Breast epithelium (tissue), 4 donors: ENCODE data around the gene AMN1. TPM values are rescaled to one million over a fixed set of nuclear protein-coding genes. Genes with fewer than 3 reads are reported as not detected.

Experiments
- DNase-seq, 2 donors: peaks; one replicate each; pipeline ENCODE4 v3.0.0-alpha.2; 2019; ENCODE audit warnings: low spot score in 2 of 2
- H3K27ac ChIP-seq, 2 donors: fragments of 200-600 bp; sonication (generic) in 1 of 2; one replicate each; pipeline ENCODE4 v1.5.1; 2016 to 2019; ENCODE audit warnings: mild to moderate bottlenecking in 1 of 2
- H3K27me3 ChIP-seq, 2 donors: fragments of 200-600 bp; sonication (generic) in 1 of 2; one replicate each; pipeline versions ENCODE4 v1.5.1 to v1.6.0; 2017 to 2019; ENCODE audit warnings: control low read depth in 1 of 2, mild to moderate bottlenecking in 1 of 2
- H3K36me3 ChIP-seq: fragments of 200-600 bp; one replicate; pipeline ENCODE4 v1.5.1; 2019
- H3K4me1 ChIP-seq, 2 donors: fragments of 200-600 bp; sonication (generic); one replicate each; pipeline ENCODE4 v1.5.1; 2016 to 2019; ENCODE audit warnings: control low read depth in 1 of 2
- H3K4me3 ChIP-seq, 3 donors: fragments of 200-600 bp; sonication (generic); 1 replicate in 2 of 3; 2 replicates in 1 of 3; pipeline ENCODE4 v1.5.1; 2016 to 2019; ENCODE audit warnings: mild to moderate bottlenecking in 3 of 3, moderate library complexity in 2 of 3
- H3K9me3 ChIP-seq, 2 donors: fragments of 200-600 bp; sonication (generic) in 1 of 2; one replicate each; pipeline ENCODE4 v1.5.1; 2016 to 2019; ENCODE audit warnings: control low read depth in 1 of 2
- CTCF ChIP-seq, 3 donors: fragments of 450-650 bp; IDR thresholded peaks; one replicate each; pipeline ENCODE4 v1.5.1; 2016 to 2017; ENCODE audit warnings: antibody characterized with exemption in 3 of 3, mild to moderate bottlenecking in 3 of 3, moderate library complexity in 3 of 3
- POLR2A ChIP-seq: fragments of 450-650 bp; IDR thresholded peaks from one replicate; pipeline ENCODE4 v1.6.1; 2016; ENCODE audit warnings: antibody characterized with exemption, mild to moderate bottlenecking, moderate library complexity
- POLR2AphosphoS5 ChIP-seq, 3 donors: sonication (generic); formaldehyde crosslinking; IDR thresholded peaks; one replicate each; pipeline ENCODE4 v1.6.1; 2017; ENCODE audit warnings: antibody characterized with exemption in 3 of 3
- intact Hi-C: fragments of 100-400 bp; cut with DNase I; formaldehyde crosslinking; loops from one replicate; pipeline ENCODE4 v1.15.1; 2023; ENCODE audit warnings: low total_unique reads
- total RNA-seq, 3 donors: library from RNA; depleted of rRNA; stranded (reverse); fragments of >200 nt; gene quantifications; one replicate each; pipeline ENCODE4 v1.1.0, GENCODE V29; 2016

The AMN1 gene
- total RNA-seq, 3 donors from 2014 or later, result 10.9 to 23.7 (median 16.4) TPM

DNA sequence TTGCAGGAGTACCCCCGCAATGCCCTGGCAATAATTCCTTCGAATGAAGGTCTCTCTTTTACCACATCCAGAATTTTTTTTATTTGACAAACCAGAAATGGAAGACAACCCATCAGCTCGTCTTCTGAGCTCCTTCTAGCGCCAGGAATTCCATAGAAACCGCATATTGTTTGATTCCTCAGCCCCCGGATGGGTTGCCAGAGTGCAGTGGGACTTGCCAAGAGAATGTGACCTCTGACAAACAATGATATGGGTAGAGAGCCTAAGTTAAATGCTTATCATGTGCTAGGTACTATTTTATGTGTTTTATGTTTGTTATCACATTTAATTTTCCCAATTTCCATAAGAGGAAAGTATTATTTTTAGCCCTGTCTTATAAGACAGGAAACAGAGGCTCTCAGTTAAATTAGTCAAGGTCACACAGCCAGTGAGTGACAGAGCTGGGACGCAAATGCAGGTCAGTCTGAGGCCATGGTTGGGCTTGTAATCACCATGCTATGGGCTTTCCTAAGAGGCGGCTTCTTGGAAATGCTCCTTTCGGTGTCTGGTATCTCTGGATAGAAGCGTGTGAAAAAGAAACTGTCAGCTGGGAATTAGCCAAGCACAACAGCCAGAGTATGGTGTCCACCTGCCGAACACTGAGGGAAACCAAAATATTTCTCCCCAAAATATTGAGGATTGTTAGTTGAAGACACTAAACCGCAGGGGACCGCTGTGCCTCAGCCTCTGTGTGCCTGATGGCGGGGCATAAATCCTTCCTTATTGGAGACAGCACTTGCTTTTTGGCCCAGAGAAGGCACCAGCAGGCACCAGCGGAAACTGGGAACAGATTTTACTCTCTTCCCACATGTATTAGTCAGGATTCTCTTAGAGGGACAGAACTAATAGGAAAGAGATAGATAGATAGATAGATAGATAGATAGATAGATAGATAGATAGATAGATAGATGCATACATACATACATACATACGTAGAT, 98.8 kb downstream of the AMN1 start:
- no peak for TF ChIP-seq CTCF (IDR thresholded peaks at IDR 0.05)
- no peak for TF ChIP-seq POLR2AphosphoS5 (IDR thresholded peaks at IDR 0.05)
- TF ChIP-seq POLR2A, result no peak
- Histone ChIP-seq H3K36me3 (no peaks in the 10 kb centered on the region), H3K27ac (no peak overlapping the region), H3K9me3 (no peaks in the 10 kb centered on the region), H3K4me1 (no peaks in the 10 kb centered on the region), H3K27me3 (no peaks in the 10 kb centered on the region), H3K4me3 (no peak overlapping the region)
- intact Hi-C loops, result loop anchor here (10.0 kb wide), 1 partner anchor 225 kb away; no protein-coding TSS in a partner anchor
- no peak for DNase-seq

DNA sequence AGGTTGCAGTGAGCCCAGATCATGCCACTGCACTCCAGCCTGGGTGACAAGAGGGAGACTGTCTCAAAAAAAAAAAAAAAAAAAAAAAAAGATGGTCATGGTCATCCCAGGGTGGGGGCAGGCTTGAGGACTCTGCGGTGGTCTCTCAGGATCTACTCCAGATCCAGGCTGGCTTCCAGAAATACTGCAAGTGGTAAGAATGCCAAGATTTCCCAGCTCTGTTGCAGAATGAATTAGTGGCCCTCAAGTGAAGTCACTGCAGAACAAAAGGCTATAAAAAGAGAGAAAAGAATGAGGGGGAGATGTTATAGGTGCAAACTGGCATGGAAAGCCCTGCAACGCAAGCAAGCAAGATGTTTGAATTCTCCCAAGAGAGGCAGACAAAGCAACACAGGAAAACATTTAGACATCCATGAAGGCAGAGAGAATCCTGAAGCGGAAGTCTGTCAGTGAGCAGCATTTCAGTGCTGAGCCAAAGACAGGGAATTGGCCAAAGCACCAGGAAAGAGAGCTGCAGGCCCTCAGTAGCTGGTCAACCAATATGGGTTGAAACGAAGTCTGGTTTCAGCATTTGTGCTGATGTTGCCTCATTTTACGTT, 101.3 kb downstream of the AMN1 start:
- no peaks in the 10 kb centered on the region for H3K9me3 ChIP-seq
- H3K4me1 ChIP-seq, result no peaks in the 10 kb centered on the region
- H3K27me3 ChIP-seq, result no peaks in the 10 kb centered on the region
- TF ChIP-seq POLR2AphosphoS5 (IDR thresholded peaks at IDR 0.05), result no peak
- no peak for DNase-seq
- intact Hi-C loops, result no loop called here
- no peak overlapping the region for H3K4me3 ChIP-seq
- no peaks in the 10 kb centered on the region for H3K36me3 ChIP-seq
- H3K27ac ChIP-seq, result no peak overlapping the region

DNA sequence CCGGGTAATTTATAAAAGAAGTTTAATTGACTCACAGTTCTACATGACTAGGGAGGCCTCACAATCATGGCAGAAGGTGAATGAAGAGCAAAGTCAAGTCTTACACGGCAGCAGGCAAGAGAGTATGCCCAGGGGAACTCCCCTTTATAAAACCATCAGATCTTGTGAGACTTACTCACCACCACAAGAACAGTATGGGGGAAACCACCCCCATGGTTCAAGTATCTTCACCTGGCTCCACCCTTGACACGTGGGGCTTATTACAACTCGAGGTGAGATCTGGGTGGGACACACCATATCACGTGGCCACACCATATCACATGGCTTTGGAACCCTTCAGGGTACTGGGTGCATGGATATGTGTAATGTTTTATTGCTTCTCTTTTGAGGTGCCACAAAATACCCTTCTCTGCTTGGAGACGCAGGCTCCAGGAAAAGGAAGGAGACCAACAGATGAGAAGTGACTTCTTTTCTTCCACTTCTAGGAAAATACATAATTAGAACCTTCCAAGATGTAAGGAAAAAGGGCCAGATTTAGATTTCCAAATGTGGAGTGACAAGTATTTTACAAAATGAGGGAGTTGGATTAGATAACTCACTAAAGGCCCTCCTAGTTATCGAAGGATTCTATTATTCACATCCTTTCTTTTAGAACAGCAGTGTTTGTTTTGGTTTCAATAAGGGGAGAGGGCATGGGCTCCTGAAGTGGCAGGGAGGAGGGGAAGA, 102.4 kb downstream of the AMN1 start:
- intact Hi-C loops, result no loop called here
- no peak for DNase-seq
- Histone ChIP-seq H3K9me3 (no peaks in the 10 kb centered on the region), H3K27me3 (no peaks in the 10 kb centered on the region), H3K4me3 (no peak overlapping the region), H3K4me1 (no peaks in the 10 kb centered on the region), H3K27ac (no peak overlapping the region), H3K36me3 (no peaks in the 10 kb centered on the region)
- TF ChIP-seq POLR2A (no peak), CTCF (IDR thresholded peaks at IDR 0.05) (no peak), POLR2AphosphoS5 (IDR thresholded peaks at IDR 0.05) (no peak)

GRCh38 chr12:31622038-31622437, 106.8 kb downstream of the AMN1 start:
- H3K4me1 ChIP-seq, result no peaks in the 10 kb centered on the region
- TF ChIP-seq POLR2AphosphoS5 (IDR thresholded peaks at IDR 0.05) (no peak), CTCF (IDR thresholded peaks at IDR 0.05) (no peak), POLR2A (no peak)
- intact Hi-C loops, result no loop called here
- no peak overlapping the region for H3K27ac ChIP-seq
- no peaks in the 10 kb centered on the region for H3K9me3 ChIP-seq
- no peak for DNase-seq
- H3K36me3 ChIP-seq, result no peaks in the 10 kb centered on the region
- H3K4me3 ChIP-seq, result no peak overlapping the region
- no peaks in the 10 kb centered on the region for H3K27me3 ChIP-seq

Other genes with a start within 250 kb of the AMN1 start
- gene DENND5B, start 137.9 kb downstream of the AMN1 start, total RNA-seq, result 10 to 100 TPM; 16.0 to 18.7 (median 17.7) TPM
- 1 to 10 TPM; 3.0 to 4.9 (median 4.8) TPM for gene ETFBKMT, start 69.3 kb downstream of the AMN1 start, total RNA-seq
- 100 to 1,000 TPM in 1 of 3 donors, 10 to 100 TPM in 2; 75.0 to 123 (median 99.6) TPM for gene RESF1, start 230.4 kb upstream of the AMN1 start, total RNA-seq